ENCODE data around the gene SNCA.

SNCA gene

DNA sequence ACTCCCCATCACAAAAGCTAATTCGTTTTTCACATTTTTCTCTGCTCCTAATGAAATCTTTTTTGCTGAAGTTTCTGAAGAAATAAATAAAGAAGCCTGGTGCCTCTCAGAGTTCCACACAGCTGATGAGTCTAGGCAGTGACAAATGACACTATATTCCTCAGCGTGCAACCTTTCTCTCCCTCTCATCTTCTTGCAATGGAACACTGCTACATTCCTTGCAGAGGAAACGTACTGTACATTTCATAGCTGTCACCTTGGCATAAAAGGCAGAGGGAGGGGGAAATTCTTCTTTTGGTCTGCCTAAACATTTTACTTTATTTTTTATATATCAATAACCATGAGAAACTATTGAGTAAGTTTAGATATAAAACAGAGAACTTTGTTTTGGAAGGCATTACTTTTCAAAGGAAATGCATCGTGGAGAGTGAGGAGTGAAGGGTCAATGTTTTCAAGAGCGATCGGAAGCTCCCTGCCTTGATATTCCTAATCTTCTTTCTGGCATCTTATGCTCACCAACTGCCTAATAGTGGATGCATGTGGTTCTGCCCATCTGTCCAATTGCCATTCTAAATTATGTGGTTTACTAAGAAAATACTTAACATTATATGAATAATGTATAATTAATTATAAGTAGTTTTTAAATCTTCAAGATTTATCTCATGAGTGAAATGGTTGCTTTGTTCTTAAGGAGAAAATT, 29.4 kb downstream of the SNCA start:
- H3K4me1 ChIP-seq: no peaks in the 10 kb centered on the region
- H3K27me3 ChIP-seq: no peaks in the 10 kb centered on the region
- no peaks in the 10 kb centered on the region for H3K36me3 ChIP-seq
- no peaks in the 10 kb centered on the region for H3K9me3 ChIP-seq
- no peak for DNase-seq
- H3K4me3 ChIP-seq (ENCODE audit: low read depth, low read length): no peak overlapping the region
- TF ChIP-seq CTCF (IDR thresholded peaks at IDR 0.05; ENCODE audit: low read depth, low read length): no peak

- no peak for DNase-seq
- H3K9me3 ChIP-seq: no peaks in the 10 kb centered on the region
- H3K4me1 ChIP-seq: no peaks in the 10 kb centered on the region
- H3K4me3 ChIP-seq (ENCODE audit: low read depth, low read length): no peak overlapping the region
- H3K27me3 ChIP-seq: no peaks in the 10 kb centered on the region
- no peaks in the 10 kb centered on the region for H3K36me3 ChIP-seq
- TF ChIP-seq CTCF (IDR thresholded peaks at IDR 0.05; ENCODE audit: low read depth, low read length): no peak
These were observed 31.7 kb downstream of the SNCA start for GRCh38 chr4:89805297-89805696.

GRCh38 chr4:89803915-89804314, 33.0 kb downstream of the SNCA start:
- no peaks in the 10 kb centered on the region for H3K36me3 ChIP-seq
- no peaks in the 10 kb centered on the region for H3K27me3 ChIP-seq
- no peaks in the 10 kb centered on the region for H3K4me1 ChIP-seq
- no peak for TF ChIP-seq CTCF (IDR thresholded peaks at IDR 0.05; ENCODE audit: low read depth, low read length)
- no peak for DNase-seq
- H3K4me3 ChIP-seq (ENCODE audit: low read depth, low read length): no peak overlapping the region
- H3K9me3 ChIP-seq: no peaks in the 10 kb centered on the region

DNA sequence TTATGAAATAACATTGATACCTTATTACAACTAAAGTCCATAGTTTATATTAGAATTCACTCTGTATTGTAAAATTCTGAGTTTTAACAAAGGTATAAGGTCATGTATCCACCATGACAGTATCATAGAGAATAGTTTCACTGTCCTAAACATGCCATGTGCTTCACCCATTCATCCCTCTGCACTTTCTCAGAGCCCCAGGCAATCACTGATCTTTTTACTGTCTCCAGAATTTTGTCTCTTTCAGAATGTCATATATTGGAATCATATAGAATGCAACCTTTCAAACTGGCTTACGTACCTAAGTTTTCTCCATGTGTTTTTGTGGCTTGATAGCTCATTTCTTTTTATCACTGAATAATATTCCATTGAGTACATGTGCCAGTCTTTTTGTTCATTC, 33.9 kb downstream of the SNCA start:
- DNase-seq: no peak
- no peak for TF ChIP-seq CTCF (IDR thresholded peaks at IDR 0.05; ENCODE audit: low read depth, low read length)

DNA sequence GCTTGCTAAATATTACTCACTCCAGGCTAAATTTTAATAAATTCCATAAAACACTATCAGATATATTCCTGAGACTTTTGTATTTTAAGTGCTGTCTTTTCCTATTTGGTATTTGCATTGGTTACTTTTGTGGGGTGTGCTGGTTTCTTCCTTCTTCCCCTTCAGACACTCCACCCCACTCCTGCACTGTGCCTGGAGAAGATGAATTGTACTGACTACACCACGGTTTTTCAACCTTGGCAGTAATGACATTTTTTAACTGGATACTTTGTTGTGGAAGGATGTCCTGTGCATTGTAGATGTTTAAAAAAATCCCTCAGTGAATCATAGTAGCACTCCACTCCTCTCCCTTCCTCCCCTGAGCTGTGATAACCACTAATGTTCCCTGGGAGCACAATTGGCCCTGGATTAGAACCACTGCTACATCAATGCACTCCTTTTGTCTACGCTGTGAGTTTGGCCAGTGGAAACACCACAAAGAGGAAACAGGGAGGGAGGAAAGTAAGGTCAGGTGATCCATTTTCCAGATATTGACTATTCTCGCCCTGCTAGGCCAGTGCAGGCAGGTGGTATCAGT, 36.3 kb downstream of the SNCA start:
- no peaks in the 10 kb centered on the region for H3K4me1 ChIP-seq
- H3K36me3 ChIP-seq: no peaks in the 10 kb centered on the region
- H3K9me3 ChIP-seq: no peaks in the 10 kb centered on the region
- H3K4me3 ChIP-seq (ENCODE audit: low read depth, low read length): no peak overlapping the region
- DNase-seq: no peak
- H3K27me3 ChIP-seq: no peaks in the 10 kb centered on the region
- no peak for TF ChIP-seq CTCF (IDR thresholded peaks at IDR 0.05; ENCODE audit: low read depth, low read length)

More for the DNA sequence above, 33.9 kb downstream of the SNCA start:
- Histone ChIP-seq H3K4me3 (ENCODE audit: low read depth, low read length) (no peak overlapping the region), H3K9me3 (no peaks in the 10 kb centered on the region), H3K27me3 (no peaks in the 10 kb centered on the region), H3K4me1 (no peaks in the 10 kb centered on the region), H3K36me3 (no peaks in the 10 kb centered on the region)

DNA sequence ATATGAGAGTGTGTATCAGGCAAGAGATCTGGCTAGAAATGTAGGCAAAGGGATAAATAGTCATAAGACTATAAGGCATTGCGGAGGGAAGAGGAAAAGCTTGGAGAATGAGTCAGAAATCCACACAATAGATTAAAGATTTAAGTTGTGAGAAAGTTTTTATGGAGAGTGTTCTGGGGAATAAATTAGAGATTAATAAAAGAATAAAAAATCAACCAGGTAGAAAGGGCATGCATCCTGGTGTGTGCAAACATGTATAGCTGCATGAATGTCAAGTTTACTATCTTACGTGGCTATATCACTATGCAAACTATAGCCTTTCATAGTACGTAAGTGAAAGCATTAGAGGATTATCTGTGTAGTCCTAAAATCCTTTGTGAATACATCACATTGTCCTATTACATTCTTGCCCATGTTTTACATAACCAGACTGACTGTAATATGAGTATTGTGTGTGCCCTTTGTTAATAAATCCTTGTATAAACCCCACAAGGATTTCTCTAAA, 36.9 kb downstream of the SNCA start:
- no peaks in the 10 kb centered on the region for H3K27me3 ChIP-seq
- TF ChIP-seq CTCF (IDR thresholded peaks at IDR 0.05; ENCODE audit: low read depth, low read length): no peak
- H3K9me3 ChIP-seq: no peaks in the 10 kb centered on the region
- H3K4me3 ChIP-seq (ENCODE audit: low read depth, low read length): no peak overlapping the region
- DNase-seq: no peak
- H3K4me1 ChIP-seq: no peaks in the 10 kb centered on the region
- no peaks in the 10 kb centered on the region for H3K36me3 ChIP-seq

Data from BE2C (cell line).